ENCODE data around the gene GOLGA5. TPM values are rescaled to one million over a fixed set of nuclear protein-coding genes. Genes with fewer than 3 reads are reported as not detected.
"Not testable (repeated sequence)": the region's sequence is repeated elsewhere in the genome, so short reads cannot be mapped to it uniquely, and the experiment has no call there.

GOLGA5 gene
- total and polyA plus RNA-seq, 10 donors: 16.7 to 37.0 (median 26.5) TPM

DNA sequence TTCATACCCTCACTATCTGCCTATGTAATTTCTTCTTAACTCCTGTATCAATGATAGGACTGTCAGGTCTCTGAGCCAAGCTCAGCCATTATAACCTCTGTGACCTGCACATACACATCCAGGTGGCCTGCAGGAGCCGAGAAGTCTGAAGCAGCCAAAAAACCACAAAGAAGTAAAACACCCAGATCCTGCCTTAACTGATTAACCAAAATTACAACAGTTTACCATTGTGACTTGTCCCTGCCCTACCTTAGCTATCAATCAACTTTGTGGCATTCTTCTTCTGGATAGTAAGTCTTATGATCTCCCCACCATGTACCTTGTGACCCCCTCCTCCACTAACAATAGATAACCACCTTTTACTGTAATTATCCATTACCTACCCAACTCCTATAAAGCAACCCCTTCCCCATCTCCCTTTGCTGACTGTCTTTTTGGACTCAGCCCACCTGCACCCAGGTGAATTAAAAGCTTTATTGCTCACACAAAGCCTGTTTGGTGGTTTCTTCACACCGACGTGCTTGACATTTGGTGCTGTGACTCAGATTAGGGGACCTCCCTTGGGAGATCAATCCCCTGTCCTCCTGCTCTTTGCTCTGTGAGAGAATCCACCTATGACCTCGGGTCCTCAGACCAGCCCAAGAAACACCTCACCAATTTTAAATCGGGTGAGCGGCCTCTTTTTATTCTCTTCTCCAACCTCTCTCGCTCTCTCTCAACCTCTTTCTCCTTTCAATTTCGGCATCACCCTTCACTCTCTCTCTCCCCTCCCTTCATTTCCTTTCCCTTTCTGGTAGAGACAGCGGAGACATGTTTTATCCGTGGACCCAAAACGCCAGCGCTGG lies 34.2 kb upstream of the GOLGA5 start:
- H3K36me3 ChIP-seq: no peaks in the 10 kb centered on the region
- 79 to 87% (median 84%) methylated on average over 12 of the region's 12 CpGs for WGBS, 5 donors
- DNase-seq: no peak
- H3K9me3 ChIP-seq: peaks cover 0 to 4% (median 0%) of the 10 kb centered on the region in 8 donors
- H3K27ac ChIP-seq: no peak overlapping the region
- H3K4me1 ChIP-seq: peaks cover 0 to 2% (median 0%) of the 10 kb centered on the region in 6 donors
- intact Hi-C loops (cut with DNase I; ENCODE audit: low total_unique reads): no loop called here
- H3K4me3 ChIP-seq: no peak overlapping the region
- no peak for TF ChIP-seq POLR2AphosphoS5 (IDR thresholded peaks at IDR 0.05)
- TF ChIP-seq, protein P1, sequence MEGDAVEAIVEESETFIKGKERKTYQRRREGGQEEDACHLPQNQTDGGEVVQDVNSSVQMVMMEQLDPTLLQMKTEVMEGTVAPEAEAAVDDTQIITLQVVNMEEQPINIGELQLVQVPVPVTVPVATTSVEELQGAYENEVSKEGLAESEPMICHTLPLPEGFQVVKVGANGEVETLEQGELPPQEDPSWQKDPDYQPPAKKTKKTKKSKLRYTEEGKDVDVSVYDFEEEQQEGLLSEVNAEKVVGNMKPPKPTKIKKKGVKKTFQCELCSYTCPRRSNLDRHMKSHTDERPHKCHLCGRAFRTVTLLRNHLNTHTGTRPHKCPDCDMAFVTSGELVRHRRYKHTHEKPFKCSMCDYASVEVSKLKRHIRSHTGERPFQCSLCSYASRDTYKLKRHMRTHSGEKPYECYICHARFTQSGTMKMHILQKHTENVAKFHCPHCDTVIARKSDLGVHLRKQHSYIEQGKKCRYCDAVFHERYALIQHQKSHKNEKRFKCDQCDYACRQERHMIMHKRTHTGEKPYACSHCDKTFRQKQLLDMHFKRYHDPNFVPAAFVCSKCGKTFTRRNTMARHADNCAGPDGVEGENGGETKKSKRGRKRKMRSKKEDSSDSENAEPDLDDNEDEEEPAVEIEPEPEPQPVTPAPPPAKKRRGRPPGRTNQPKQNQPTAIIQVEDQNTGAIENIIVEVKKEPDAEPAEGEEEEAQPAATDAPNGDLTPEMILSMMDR (IDR thresholded peaks at IDR 0.05 in 8 of 11, conservative IDR thresholded peaks at IDR 0.05 in 3 of 11): no peak
- TF ChIP-seq POLR2A (IDR thresholded peaks at IDR 0.05): no peak
- H3K27me3 ChIP-seq (replicated peaks in 1 of 7): no peaks in the 10 kb centered on the region

GRCh38 chr14:92760524-92760805 lies 33.6 kb upstream of the GOLGA5 start:
- no peak overlapping the region for H3K4me3 ChIP-seq
- DNase-seq: no peak
- no peak for TF ChIP-seq POLR2A (IDR thresholded peaks at IDR 0.05)
- TF ChIP-seq, protein P1 (IDR thresholded peaks at IDR 0.05 in 8 of 11, conservative IDR thresholded peaks at IDR 0.05 in 3 of 11): no peak
- 88 to 95% (median 94%) methylated on average over 7 of the region's 7 CpGs for WGBS, 5 donors
- H3K27me3 ChIP-seq (replicated peaks in 1 of 7): no peaks in the 10 kb centered on the region
- peaks cover 0 to 4% (median 0%) of the 10 kb centered on the region in 8 donors for H3K9me3 ChIP-seq
- H3K27ac ChIP-seq: no peak overlapping the region
- H3K36me3 ChIP-seq: no peaks in the 10 kb centered on the region
- no peaks in the 10 kb centered on the region for H3K4me1 ChIP-seq
- intact Hi-C loops (cut with DNase I; ENCODE audit: low total_unique reads): no loop called here

GRCh38 chr14:92763666-92764631 lies 30.2 kb upstream of the GOLGA5 start:
- intact Hi-C loops (cut with DNase I; ENCODE audit: low total_unique reads); H3K4me3 ChIP-seq; H3K36me3 ChIP-seq; H3K27me3 ChIP-seq (replicated peaks in 1 of 7); DNase-seq; H3K9me3 ChIP-seq: not testable (repeated sequence)
- 62 to 94% (median 87%) methylated on average over 2 to 4 of the region's 5 CpGs for WGBS, 5 donors
- H3K4me1 ChIP-seq: peaks cover 0 to 18% (median 10%) of the 10 kb centered on the region in 6 donors
- peak overlapping the region in 1 of 8 donors; percentile 21 for H3K27ac ChIP-seq

GRCh38 chr14:92768236-92768635 lies 25.9 kb upstream of the GOLGA5 start:
- WGBS, 5 donors: 31 to 50% (median 40%) methylated on average over 1 of the region's 1 CpG
- intact Hi-C loops (cut with DNase I; ENCODE audit: low total_unique reads); DNase-seq; H3K27me3 ChIP-seq (replicated peaks in 1 of 7); H3K9me3 ChIP-seq; H3K4me3 ChIP-seq; H3K36me3 ChIP-seq: not testable (repeated sequence)
- peaks cover 0 to 24% (median 11%) of the 10 kb centered on the region in 6 donors for H3K4me1 ChIP-seq
- peak overlapping the region in 5 of 8 donors; percentile 38 to 80 (median 57) for H3K27ac ChIP-seq

GRCh38 chr14:92768795-92769194 lies 25.3 kb upstream of the GOLGA5 start:
- no peak for DNase-seq
- peak overlapping the region in 5 of 8 donors; percentile 38 to 80 (median 57) for H3K27ac ChIP-seq
- 85 to 92% (median 89%) methylated on average over 5 of the region's 5 CpGs for WGBS, 5 donors

More at GRCh38 chr14:92768795-92769194, 25.3 kb upstream of the GOLGA5 start:
- peaks cover 0 to 24% (median 11%) of the 10 kb centered on the region in 6 donors for H3K4me1 ChIP-seq
- TF ChIP-seq POLR2AphosphoS5 (IDR thresholded peaks at IDR 0.05): no peak
- TF ChIP-seq POLR2A (IDR thresholded peaks at IDR 0.05): no peak
- TF ChIP-seq, protein P1 (IDR thresholded peaks at IDR 0.05 in 8 of 11, conservative IDR thresholded peaks at IDR 0.05 in 3 of 11): no peak
- H3K36me3 ChIP-seq: no peaks in the 10 kb centered on the region
- intact Hi-C loops (cut with DNase I; ENCODE audit: low total_unique reads): no loop called here
- no peaks in the 10 kb centered on the region for H3K9me3 ChIP-seq
- H3K27me3 ChIP-seq (replicated peaks in 1 of 7): no peaks in the 10 kb centered on the region
- no peak overlapping the region for H3K4me3 ChIP-seq
